Measurements from ENCODE around the gene DCAF5.

- TF ChIP-seq, protein P1, sequence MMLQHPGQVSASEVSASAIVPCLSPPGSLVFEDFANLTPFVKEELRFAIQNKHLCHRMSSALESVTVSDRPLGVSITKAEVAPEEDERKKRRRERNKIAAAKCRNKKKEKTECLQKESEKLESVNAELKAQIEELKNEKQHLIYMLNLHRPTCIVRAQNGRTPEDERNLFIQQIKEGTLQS (CRISPR knock-in tag; IDR thresholded peaks at IDR 0.05) = no peak
- TF ChIP-seq ZNF501 (CRISPR knock-in tag; IDR thresholded peaks at IDR 0.05) (no peak), POLR2A (IDR thresholded peaks at IDR 0.05; ENCODE audit: insufficient read depth in 1 of 2, low read depth in 2 of 2, low read length in 2 of 2) (no peak)
- TF ChIP-seq, protein P2, sequence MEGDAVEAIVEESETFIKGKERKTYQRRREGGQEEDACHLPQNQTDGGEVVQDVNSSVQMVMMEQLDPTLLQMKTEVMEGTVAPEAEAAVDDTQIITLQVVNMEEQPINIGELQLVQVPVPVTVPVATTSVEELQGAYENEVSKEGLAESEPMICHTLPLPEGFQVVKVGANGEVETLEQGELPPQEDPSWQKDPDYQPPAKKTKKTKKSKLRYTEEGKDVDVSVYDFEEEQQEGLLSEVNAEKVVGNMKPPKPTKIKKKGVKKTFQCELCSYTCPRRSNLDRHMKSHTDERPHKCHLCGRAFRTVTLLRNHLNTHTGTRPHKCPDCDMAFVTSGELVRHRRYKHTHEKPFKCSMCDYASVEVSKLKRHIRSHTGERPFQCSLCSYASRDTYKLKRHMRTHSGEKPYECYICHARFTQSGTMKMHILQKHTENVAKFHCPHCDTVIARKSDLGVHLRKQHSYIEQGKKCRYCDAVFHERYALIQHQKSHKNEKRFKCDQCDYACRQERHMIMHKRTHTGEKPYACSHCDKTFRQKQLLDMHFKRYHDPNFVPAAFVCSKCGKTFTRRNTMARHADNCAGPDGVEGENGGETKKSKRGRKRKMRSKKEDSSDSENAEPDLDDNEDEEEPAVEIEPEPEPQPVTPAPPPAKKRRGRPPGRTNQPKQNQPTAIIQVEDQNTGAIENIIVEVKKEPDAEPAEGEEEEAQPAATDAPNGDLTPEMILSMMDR (CRISPR knock-in tag; IDR thresholded peaks at IDR 0.05) = no peak
These were observed 60.0 kb downstream of the DCAF5 start for GRCh38 chr14:69092840-69093422.

Measured in HepG2 (cell line).